Skeletal muscle satellite cell (primary cell): Measurements from ENCODE around the gene KCNH3.
"Not testable (repeated sequence)": the region's sequence is repeated elsewhere in the genome, so short reads cannot be mapped to it uniquely, and the experiment has no call there.

Experiments used
- H3K27me3 ChIP-seq: 2 replicates; pipeline ENCODE4 v1.7.0; 2013; ENCODE audit warnings: low read length; ENCODE audit not compliant: control insufficient read depth, insufficient read depth
- H3K36me3 ChIP-seq: 2 replicates; pipeline ENCODE4 v1.7.0; 2013; ENCODE audit warnings: mild to moderate bottlenecking, control low read depth, low read length; ENCODE audit not compliant: insufficient read depth
- H3K4me1 ChIP-seq: 2 replicates; pipeline ENCODE4 v1.7.0; 2013; ENCODE audit warnings: low read length; ENCODE audit not compliant: control insufficient read depth, insufficient read depth
- H3K4me2 ChIP-seq: 2 replicates; pipeline ENCODE4 v1.7.0; 2013; ENCODE audit warnings: mild to moderate bottlenecking, low read length
- H3K4me3 ChIP-seq: 2 replicates; pipeline ENCODE4 v1.7.0; 2013; ENCODE audit warnings: low read length
- H3K9ac ChIP-seq: 2 replicates; pipeline ENCODE4 v1.7.0; 2013; ENCODE audit warnings: mild to moderate bottlenecking, low read depth, low read length, moderate library complexity
- H3K9me3 ChIP-seq: replicated peaks from 2 replicates; pipeline ENCODE4 v1.7.0; 2013; ENCODE audit warnings: mild to moderate bottlenecking, control low read depth, low read length

Gene KCNH3

DNA sequence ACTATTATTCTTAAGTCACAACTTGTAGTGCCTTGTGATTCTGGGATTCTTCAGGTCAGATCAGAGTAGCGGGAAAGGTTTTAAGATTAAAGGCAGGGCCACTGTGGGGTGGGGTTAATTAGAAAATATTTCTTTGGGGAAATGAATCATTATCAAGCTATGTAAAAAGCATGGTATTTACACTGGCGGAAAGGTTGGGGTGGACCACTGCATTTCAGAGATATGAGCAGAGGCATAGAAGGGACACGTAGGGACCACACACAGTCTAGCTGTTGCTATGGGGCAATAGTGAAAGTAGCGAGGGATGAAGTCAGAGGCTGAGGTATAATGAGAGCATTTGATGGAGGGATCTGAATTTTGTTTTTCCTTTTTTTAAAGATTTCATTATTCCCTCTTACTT lies 31.7 kb upstream of the KCNH3 start:
- Histone ChIP-seq H3K4me3 (no peak overlapping the region), H3K9me3 (no peaks in the 10 kb centered on the region), H3K36me3 (peaks cover 16% of the 10 kb centered on the region), H3K4me1 (peaks cover 48% of the 10 kb centered on the region), H3K4me2 (peak overlapping the region; percentile 54), H3K27me3 (no peaks in the 10 kb centered on the region), H3K9ac (peak overlapping the region; percentile 47)

DNA sequence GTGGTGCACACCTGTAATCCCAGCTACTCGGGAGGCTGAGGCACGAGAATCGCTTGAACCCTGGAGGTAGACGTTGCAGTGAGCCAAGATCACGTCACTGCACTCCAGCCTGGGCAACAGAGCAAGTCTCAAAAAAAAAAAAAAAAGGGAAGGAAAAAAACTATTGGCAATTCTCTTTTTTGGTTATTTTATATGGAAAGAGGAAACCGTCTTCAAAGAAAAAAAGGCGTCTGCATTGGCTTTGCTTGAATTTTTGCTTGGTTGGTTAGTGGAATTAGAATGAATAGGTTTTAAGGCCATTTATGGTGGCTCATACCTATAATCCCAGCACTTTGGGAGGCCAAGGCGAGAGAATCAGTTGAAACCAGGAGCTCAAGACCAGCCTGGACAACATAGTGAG lies 29.1 kb upstream of the KCNH3 start:
- not testable (repeated sequence) for H3K9me3 ChIP-seq, H3K27me3 ChIP-seq, H3K4me3 ChIP-seq, H3K36me3 ChIP-seq, H3K9ac ChIP-seq, H3K4me2 ChIP-seq
- peaks cover 31% of the 10 kb centered on the region for H3K4me1 ChIP-seq

DNA sequence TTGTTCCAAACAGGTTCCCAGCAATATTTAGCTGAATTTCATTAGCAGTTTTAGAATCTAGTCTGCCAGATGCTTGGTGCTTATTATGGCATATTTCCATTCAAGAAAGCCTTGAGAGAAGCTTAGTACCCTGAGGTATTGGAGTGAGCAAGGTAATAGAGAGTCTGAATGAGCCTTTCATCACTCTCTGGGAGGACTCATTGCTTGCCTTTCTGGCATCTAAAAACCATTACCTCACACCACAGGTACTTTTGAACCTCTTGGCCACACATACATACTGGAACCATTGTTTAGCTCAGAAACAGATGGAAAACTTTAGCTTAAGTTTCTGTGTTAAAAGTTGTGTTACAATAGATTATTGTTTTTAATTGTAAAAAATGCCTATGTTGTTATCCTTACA lies 27.4 kb upstream of the KCNH3 start:
- Histone ChIP-seq H3K36me3 (peaks cover 3% of the 10 kb centered on the region), H3K4me1 (peaks cover 26% of the 10 kb centered on the region), H3K9me3 (no peaks in the 10 kb centered on the region), H3K9ac (no peak overlapping the region), H3K4me3 (no peak overlapping the region), H3K4me2 (no peak overlapping the region), H3K27me3 (no peaks in the 10 kb centered on the region)

GRCh38 chr12:49512546-49512945 lies 26.3 kb upstream of the KCNH3 start:
- Histone ChIP-seq H3K4me1 (peaks cover 16% of the 10 kb centered on the region), H3K9me3 (no peaks in the 10 kb centered on the region), H3K4me2 (no peak overlapping the region), H3K9ac (no peak overlapping the region), H3K4me3 (no peak overlapping the region), H3K36me3 (peaks cover 5% of the 10 kb centered on the region), H3K27me3 (no peaks in the 10 kb centered on the region)

DNA sequence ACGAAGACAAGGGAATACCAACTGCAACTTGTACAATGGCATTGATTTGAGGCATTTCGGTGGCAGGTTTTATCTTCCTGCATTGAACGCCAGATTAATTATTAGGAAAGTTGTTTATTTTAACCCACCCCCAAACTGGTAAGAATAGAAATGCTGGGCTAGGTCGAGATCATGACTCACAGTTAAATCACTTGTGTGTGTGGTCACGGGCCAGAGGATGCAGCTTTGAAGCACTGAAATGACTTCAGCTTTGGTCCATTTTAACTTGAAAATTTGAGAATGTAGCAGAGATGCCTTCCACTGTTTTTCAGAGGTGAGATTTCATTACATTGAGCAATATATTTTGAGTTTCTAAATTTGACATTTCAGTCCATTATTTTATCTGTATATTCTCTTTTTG lies 23.6 kb upstream of the KCNH3 start:
- no peaks in the 10 kb centered on the region for H3K27me3 ChIP-seq
- peaks cover 9% of the 10 kb centered on the region for H3K36me3 ChIP-seq
- H3K4me1 ChIP-seq: peaks cover 11% of the 10 kb centered on the region
- no peak overlapping the region for H3K9ac ChIP-seq
- H3K4me3 ChIP-seq: no peak overlapping the region
- H3K4me2 ChIP-seq: peak overlapping the region; percentile 23
- no peaks in the 10 kb centered on the region for H3K9me3 ChIP-seq

DNA sequence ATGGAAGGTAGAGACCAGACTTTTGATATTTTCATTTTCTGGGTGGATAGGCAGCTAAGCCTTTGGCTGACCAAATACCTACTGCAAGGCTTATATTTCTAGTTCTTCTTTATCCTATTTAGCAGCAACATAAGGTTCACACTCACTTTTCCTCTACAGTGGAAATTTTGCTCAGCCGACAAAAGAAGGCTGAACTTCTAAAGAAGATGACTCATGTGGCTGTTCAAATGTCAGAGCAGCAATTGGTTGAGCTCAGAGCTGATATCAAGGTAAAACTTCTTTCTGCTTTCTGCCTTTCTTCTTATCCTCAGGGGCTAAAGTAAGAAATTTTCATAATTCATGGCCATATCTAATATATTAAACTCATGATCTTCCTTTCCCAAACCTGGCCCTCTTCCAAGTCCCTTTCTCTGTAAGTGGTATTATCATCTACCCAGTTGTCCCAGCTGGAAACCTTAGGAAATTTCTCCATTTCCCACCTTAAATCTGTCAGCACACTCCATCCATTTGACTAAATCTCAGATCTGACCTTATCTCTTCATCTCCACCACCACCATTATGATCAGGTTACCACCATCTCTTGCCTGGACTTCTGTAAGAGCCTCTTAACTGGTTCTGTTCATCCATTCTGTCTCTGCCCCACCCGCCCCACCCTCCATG lies 19.8 kb upstream of the KCNH3 start:
- H3K4me2 ChIP-seq: no peak overlapping the region
- H3K9me3 ChIP-seq: no peaks in the 10 kb centered on the region
- H3K4me3 ChIP-seq: no peak overlapping the region
- no peak overlapping the region for H3K9ac ChIP-seq
- peaks cover 29% of the 10 kb centered on the region for H3K36me3 ChIP-seq
- H3K27me3 ChIP-seq: no peaks in the 10 kb centered on the region
- H3K4me1 ChIP-seq: peaks cover 11% of the 10 kb centered on the region

DNA sequence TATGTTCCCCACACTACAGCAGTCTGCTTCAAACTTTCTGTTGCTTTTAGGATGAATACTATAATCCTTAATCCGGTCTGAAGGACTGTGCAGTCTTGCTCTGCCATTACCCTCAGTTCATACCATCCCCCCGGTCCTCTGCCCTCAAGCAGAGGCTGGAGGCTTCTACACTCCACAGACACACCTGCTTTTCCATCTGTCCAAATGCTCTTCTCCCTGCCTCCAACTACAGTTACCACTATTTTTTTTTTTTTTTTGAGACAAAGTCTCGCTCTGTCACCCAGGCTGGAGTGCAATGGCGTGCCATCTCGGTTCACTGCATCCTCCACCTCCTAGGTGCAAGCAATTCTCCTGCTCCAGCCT lies 19.3 kb upstream of the KCNH3 start:
- H3K9ac ChIP-seq: no peak overlapping the region
- H3K4me1 ChIP-seq: peaks cover 11% of the 10 kb centered on the region
- H3K36me3 ChIP-seq: peaks cover 29% of the 10 kb centered on the region
- no peaks in the 10 kb centered on the region for H3K9me3 ChIP-seq
- H3K27me3 ChIP-seq: no peaks in the 10 kb centered on the region
- H3K4me3 ChIP-seq: no peak overlapping the region
- H3K4me2 ChIP-seq: no peak overlapping the region

DNA sequence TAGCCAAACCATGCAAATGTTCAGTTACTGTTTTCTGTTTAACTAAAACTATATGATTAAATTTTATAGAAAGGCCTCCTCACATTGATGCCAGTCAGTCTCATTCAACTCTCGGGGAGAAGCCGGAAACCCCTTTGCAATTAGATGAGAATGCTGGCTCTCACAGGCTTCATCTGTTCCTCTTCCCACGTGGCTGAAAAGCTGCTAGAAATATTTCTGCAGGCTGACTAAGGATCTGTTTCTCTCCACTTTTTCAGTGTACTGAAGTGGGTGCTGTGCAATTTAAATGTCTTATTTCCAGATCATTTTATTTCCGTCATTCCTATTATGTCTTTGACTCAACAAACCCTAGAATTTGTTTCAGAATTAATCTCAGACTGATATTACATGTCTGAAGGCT lies 17.4 kb upstream of the KCNH3 start:
- H3K9me3 ChIP-seq: no peaks in the 10 kb centered on the region
- no peak overlapping the region for H3K9ac ChIP-seq
- H3K4me1 ChIP-seq: no peaks in the 10 kb centered on the region
- no peak overlapping the region for H3K4me3 ChIP-seq
- H3K4me2 ChIP-seq: no peak overlapping the region
- peaks cover 42% of the 10 kb centered on the region for H3K36me3 ChIP-seq
- H3K27me3 ChIP-seq: no peaks in the 10 kb centered on the region

- Histone ChIP-seq H3K9ac (no peak overlapping the region), H3K9me3 (no peaks in the 10 kb centered on the region), H3K4me1 (no peaks in the 10 kb centered on the region), H3K4me2 (no peak overlapping the region), H3K27me3 (no peaks in the 10 kb centered on the region), H3K4me3 (no peak overlapping the region), H3K36me3 (peaks cover 47% of the 10 kb centered on the region)
These were observed 14.0 kb upstream of the KCNH3 start for GRCh38 chr12:49524660-49525324.

- H3K4me2 ChIP-seq: no peak overlapping the region
- no peaks in the 10 kb centered on the region for H3K4me1 ChIP-seq
- no peaks in the 10 kb centered on the region for H3K9me3 ChIP-seq
- no peak overlapping the region for H3K4me3 ChIP-seq
- H3K9ac ChIP-seq: no peak overlapping the region
- peaks cover 44% of the 10 kb centered on the region for H3K36me3 ChIP-seq
- no peaks in the 10 kb centered on the region for H3K27me3 ChIP-seq
These were observed 12.9 kb upstream of the KCNH3 start for GRCh38 chr12:49525942-49526341.

DNA sequence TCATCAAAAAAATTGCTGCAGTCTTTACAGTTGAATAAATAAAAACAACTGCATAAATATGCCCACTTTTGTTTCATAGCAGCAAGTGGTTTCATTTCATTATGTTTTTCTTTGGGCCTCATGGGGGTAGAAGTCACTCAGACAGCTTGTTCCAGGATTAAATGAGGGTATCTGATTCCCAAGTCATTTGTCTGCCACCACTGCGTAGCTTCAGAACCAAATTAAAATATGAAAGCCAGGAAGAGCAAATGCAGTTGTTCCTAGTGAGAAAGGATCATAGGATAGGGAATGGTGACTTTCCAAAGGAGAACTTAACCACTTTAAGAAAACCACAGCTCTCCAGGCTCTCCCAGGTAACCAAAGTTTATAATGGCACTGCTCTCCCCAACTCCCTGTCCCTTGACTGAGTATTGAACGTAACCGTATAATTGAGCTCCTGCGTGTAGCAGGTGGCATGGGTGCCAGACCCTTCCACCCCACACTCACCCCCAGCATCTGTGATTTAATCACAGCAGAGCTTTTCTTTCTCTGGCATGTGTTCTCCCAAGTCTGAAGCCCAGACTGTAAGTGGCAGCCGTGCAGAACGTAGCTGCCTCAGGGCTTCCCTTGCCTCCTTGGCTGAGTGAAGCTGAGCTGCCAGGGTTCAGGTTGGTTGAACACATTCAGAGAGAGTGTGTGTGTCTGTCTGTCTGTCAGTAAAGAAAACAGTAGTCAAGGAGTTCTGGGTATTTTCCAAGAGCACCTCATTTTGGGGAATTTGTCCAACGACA lies 11.3 kb upstream of the KCNH3 start:
- Histone ChIP-seq H3K4me3 (no peak overlapping the region), H3K4me1 (no peaks in the 10 kb centered on the region), H3K4me2 (no peak overlapping the region), H3K9me3 (no peaks in the 10 kb centered on the region), H3K36me3 (peaks cover 41% of the 10 kb centered on the region), H3K9ac (no peak overlapping the region), H3K27me3 (no peaks in the 10 kb centered on the region)
